HFFc6 (cell line): Measurements from ENCODE around the gene CA6. TPM values are rescaled to one million over a fixed set of nuclear protein-coding genes. Genes with fewer than 3 reads are reported as not detected.
"Not testable (repeated sequence)": the region's sequence is repeated elsewhere in the genome, so short reads cannot be mapped to it uniquely, and the experiment has no call there.

ENCODE experiments used
- DNase-seq: peaks from one replicate; pipeline ENCODE4 v3.0.0-alpha.2; 2018
- H3K27ac Mint-ChIP-seq: 2 replicates; pipeline ENCODE4 v1.8.0; 2020; ENCODE audit warnings: mild to moderate bottlenecking, mixed read lengths
- H3K27me3 Mint-ChIP-seq: 2 replicates; pipeline ENCODE4 v1.8.0; 2021; ENCODE audit warnings: mild to moderate bottlenecking, moderate library complexity, mixed read lengths; ENCODE audit not compliant: insufficient read depth
- H3K36me3 Mint-ChIP-seq: 2 replicates; pipeline ENCODE4 v1.8.0; 2021; ENCODE audit warnings: low read depth, mixed read lengths
- H3K4me1 Mint-ChIP-seq: 2 replicates; pipeline ENCODE4 v1.8.0; 2020; ENCODE audit warnings: low read depth, mixed read lengths
- H3K4me3 Mint-ChIP-seq: 2 replicates; pipeline ENCODE4 v1.8.0; 2020; ENCODE audit warnings: mild to moderate bottlenecking, moderate library complexity, mixed read lengths
- H3K9me3 Mint-ChIP-seq: 2 replicates; pipeline ENCODE4 v1.8.0; 2020; ENCODE audit warnings: mild to moderate bottlenecking, mixed read lengths
- CTCF ChIP-seq: fragments of 200-600 bp; sonication (generic); IDR thresholded peaks from 2 replicates; pipeline ENCODE4 v1.5.0; 2021; ENCODE audit warnings: antibody characterized with exemption, mild to moderate bottlenecking
- long read RNA-seq: library from polyadenylated mRNA; unstranded; transcript quantifications from one replicate; pipeline ENCODE4 v2.0.0, GENCODE V29; 2019
- total RNA-seq, 6 experiments: library from RNA; stranded (reverse); fragmentation: NEBNext Ultra II Directional; extraction: Animal tissue kit (Norgen Biotek cat#: 25700); gene quantifications; 2 replicates in 1 of 6; 3 replicates in 5 of 6; pipeline ENCODE4 v1.2.3, GENCODE V29; 2021

The CA6 gene
- total RNA-seq = not detected
- long read RNA-seq = 0 reads

- no peak for DNase-seq
- H3K9me3 Mint-ChIP-seq = no peaks in the 10 kb centered on the region
- H3K27me3 Mint-ChIP-seq = peaks cover 4% of the 10 kb centered on the region; the same call in 1 of the 2 replicates
- H3K36me3 Mint-ChIP-seq = no peaks in the 10 kb centered on the region
- H3K4me3 Mint-ChIP-seq = no peak within 1 kb of the TSS
- peaks cover 14% of the 10 kb centered on the region; the same call in 1 of the 2 replicates for H3K4me1 Mint-ChIP-seq
- TF ChIP-seq CTCF = no peak
- no peak within 1 kb of the TSS for H3K27ac Mint-ChIP-seq
These were observed at the start of gene CA6 for GRCh38 chr1:8945568-8945967. Gene CA6 (plus strand): TSS chr1:8945868. CDS start chr1:8945887, 19 bp downstream.

- H3K4me1 Mint-ChIP-seq = peaks cover 21% of the 10 kb centered on the region
- not testable (repeated sequence) for H3K9me3 Mint-ChIP-seq, H3K36me3 Mint-ChIP-seq, H3K27ac Mint-ChIP-seq, DNase-seq, H3K4me3 Mint-ChIP-seq, H3K27me3 Mint-ChIP-seq
These were observed 48.9 kb upstream of the CA6 start for GRCh38 chr1:8896775-8897174.

- not testable (repeated sequence) for H3K27me3 Mint-ChIP-seq, H3K36me3 Mint-ChIP-seq, H3K9me3 Mint-ChIP-seq, H3K4me3 Mint-ChIP-seq, DNase-seq, H3K27ac Mint-ChIP-seq
- peaks cover 20% of the 10 kb centered on the region for H3K4me1 Mint-ChIP-seq
These were observed 48.2 kb upstream of the CA6 start for GRCh38 chr1:8897505-8897904.

GRCh38 chr1:8898418-8898817 is 47.2 kb upstream of the CA6 start:
- H3K27me3 Mint-ChIP-seq, DNase-seq, H3K4me3 Mint-ChIP-seq, H3K9me3 Mint-ChIP-seq, H3K27ac Mint-ChIP-seq, H3K36me3 Mint-ChIP-seq: not testable (repeated sequence)
- H3K4me1 Mint-ChIP-seq = peaks cover 30% of the 10 kb centered on the region

GRCh38 chr1:8899046-8899445 is 46.6 kb upstream of the CA6 start:
- H3K36me3 Mint-ChIP-seq = peaks cover 5% of the 10 kb centered on the region; the same call in 1 of the 2 replicates

GRCh38 chr1:8900684-8901083 is 45.0 kb upstream of the CA6 start:
- DNase-seq, H3K9me3 Mint-ChIP-seq, H3K27ac Mint-ChIP-seq, H3K27me3 Mint-ChIP-seq, H3K36me3 Mint-ChIP-seq, H3K4me3 Mint-ChIP-seq: not testable (repeated sequence)
- peaks cover 51% of the 10 kb centered on the region for H3K4me1 Mint-ChIP-seq

More at GRCh38 chr1:8899046-8899445, 46.6 kb upstream of the CA6 start:
- Mint-ChIP-seq H3K9me3 (peaks cover 6% of the 10 kb centered on the region; the same call in 1 of the 2 replicates), H3K27ac (no peak overlapping the region), H3K4me3 (no peak overlapping the region), H3K27me3 (no peaks in the 10 kb centered on the region), H3K4me1 (peaks cover 36% of the 10 kb centered on the region)
- no peak for TF ChIP-seq CTCF
- DNase-seq = no peak

- H3K4me3 Mint-ChIP-seq = no peak overlapping the region
- peaks cover 6% of the 10 kb centered on the region; the same call in 1 of the 2 replicates for H3K9me3 Mint-ChIP-seq
- DNase-seq = peak; percentile 71
These were observed 42.9 kb upstream of the CA6 start for GRCh38 chr1:8902765-8903164.

More at GRCh38 chr1:8902765-8903164, 42.9 kb upstream of the CA6 start:
- Mint-ChIP-seq H3K4me1 (peaks cover 55% of the 10 kb centered on the region), H3K27ac (peak overlapping the region; percentile 88), H3K36me3 (peaks cover 5% of the 10 kb centered on the region; the same call in 1 of the 2 replicates), H3K27me3 (no peaks in the 10 kb centered on the region)
- peak; percentile 67 for TF ChIP-seq CTCF
